OCI-M2 (cell line): Measurements from ENCODE around the gene CEP170B.
A peak's percentile ranks its signal among the peaks of the same experiment; 100 is the strongest.
"Not testable (repeated sequence)": the region's sequence is repeated elsewhere in the genome, so short reads cannot be mapped to it uniquely, and the experiment has no call there.

Source experiments
- DNase-seq: peaks from one replicate; lab custom pipeline; 2025; ENCODE audit not compliant: unreplicated experiment; lab: John Stamatoyannopoulos, UW

The CEP170B gene

DNA sequence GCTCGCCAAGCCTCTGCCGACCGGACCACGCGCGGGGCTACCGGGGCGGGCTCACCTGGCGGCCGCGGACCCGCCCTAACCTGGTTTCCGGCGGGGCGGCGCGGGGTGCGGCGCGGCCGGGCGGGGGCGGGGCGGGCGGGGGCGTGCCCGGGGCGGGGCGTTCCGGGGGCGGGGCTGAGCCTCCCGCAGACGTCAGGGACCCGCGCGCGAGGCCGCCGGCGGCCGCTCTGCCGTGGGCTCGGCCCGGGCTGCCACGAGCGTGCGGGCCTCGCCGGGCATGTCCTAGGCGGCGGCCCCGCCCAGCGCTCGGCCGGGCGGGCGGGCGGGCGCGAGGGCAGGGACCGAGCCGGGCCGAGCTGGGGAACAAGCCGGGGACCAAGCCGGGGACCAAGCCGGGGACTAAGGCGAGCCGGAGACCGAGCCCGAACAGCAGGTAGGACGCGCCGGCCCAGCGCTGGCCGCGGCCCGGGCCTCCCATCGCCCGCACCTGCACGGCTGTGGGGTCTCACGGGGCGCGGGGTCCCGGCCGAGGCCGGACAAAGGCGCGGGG is at the start of gene CEP170B:
CEP170B (plus strand) TSS at position 188 of the 550 bp plus-strand sequence. CDS start 3,183 bp downstream, outside the sequence.
- DNase-seq = no peak

DNA sequence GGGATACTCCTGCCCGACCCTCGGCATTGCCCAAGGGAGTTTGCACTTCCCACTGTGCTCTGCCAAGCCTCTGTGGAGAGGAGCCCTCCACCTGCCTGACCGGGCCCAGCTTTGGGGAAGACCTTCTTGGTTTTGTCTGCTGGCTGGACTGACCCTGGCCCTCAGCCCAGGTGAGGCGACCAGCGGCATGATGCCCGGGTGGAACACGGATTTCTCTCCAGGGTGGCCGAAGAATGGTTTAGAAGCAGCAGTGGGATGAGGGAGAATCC is 48.5 kb upstream of the CEP170B start:
- no peak for DNase-seq

DNA sequence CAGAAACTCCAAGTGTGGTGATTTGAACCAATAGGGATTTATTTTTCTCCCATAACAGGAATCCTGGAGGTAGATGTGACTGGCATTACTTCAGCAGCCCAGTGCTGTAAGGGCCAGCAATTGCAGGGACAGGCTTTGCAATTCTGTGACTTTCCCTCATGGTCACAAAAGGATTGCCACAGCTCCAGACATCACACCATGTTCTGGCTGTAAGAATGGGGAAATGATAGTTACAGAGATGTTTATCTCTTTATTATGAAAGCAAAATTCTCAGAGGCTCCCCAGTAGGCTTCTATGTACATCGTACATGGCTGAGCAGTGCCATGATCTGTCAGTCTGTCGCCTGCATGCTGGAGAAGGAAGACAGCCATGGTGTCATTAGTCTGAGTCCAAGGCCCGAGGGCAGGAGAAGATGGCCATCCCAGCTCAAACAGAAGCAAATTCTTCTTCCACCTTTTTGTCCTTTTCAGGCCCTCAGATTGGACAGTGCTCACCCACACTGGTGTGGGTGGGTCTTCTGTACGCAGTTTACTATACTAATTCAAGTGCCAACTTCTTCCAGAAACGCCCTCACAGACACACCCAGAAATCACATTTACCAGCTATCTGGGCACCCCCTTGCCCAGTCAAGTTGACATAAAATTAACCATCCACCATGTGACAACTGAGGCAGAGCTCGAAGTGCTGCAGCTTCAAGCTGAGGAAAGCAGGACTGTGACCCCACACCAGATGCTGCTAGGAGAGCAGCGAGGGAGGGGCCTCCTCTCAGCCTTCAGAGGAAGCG is 46.9 kb upstream of the CEP170B start:
- DNase-seq = no peak

DNA sequence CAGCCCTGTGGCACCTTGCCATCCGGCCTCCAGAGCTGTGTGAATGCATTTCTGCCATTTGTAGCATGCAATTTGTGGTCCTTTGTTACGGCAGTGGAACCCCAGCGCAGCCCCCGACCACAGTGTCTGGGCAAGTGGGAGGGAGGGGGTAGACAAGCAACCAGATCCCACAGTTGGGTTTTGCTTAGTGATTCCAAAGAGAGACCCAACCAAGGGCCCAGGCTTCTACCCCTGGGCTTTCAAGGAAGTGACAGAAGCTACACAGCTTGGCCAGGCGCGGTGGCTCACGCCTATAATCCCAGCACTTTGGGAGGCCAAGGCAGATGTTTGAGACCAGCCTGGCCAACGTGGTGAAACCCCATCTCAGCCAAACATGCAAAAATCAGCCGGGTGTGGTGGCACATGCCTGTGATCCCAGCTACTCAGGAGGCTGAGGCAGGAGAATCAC is 46.3 kb upstream of the CEP170B start:
- DNase-seq = no peak

DNA sequence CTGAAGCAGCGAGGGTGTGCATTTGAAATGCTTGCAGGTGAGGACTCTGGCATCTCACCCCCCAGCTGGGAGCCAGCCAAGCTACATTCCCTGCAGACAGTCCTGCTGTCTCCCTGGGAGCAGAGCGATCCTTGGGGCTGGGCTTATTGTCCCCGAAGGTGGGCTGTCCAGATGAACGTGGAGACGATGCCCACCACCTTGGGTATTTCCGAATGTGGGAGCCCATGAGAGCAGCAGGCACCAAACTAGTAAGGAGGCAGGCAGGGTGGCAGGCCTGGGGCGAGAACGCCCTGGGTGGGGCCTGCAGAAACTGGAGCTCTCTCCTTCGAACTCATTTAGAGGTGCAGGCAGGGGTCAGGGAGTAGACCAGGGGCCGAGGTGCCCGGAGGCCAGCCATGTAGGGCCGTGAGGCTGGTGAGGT is 45.7 kb upstream of the CEP170B start:
- no peak for DNase-seq

DNA sequence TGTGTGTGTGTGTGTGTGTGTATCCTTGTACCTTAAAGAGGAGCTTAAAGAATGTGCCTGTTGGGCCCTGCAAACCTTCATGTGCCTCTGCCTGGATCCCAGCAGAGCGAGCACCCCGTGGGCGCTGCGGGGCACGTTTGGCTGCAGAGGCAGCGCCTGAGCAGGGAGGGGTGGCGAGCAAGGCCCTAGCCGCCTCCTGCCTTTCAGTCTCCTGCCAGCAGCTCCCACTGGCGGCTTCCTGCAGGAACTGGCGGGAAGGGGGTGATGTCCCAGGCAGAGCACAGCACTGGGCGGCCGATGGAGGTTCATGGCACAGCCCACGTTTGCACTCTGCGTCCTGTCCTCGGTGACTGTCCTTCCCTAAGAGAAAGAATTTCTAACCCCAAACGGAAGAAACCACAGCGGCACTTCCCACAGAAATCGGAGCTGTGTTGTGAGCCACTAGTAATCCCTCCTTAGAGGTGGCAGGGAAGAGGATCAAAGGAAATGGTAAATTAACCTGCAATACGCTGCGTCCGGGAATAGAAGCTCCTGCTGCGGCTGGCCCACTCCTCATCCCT is 44.3 kb upstream of the CEP170B start:
- DNase-seq = no peak

DNA sequence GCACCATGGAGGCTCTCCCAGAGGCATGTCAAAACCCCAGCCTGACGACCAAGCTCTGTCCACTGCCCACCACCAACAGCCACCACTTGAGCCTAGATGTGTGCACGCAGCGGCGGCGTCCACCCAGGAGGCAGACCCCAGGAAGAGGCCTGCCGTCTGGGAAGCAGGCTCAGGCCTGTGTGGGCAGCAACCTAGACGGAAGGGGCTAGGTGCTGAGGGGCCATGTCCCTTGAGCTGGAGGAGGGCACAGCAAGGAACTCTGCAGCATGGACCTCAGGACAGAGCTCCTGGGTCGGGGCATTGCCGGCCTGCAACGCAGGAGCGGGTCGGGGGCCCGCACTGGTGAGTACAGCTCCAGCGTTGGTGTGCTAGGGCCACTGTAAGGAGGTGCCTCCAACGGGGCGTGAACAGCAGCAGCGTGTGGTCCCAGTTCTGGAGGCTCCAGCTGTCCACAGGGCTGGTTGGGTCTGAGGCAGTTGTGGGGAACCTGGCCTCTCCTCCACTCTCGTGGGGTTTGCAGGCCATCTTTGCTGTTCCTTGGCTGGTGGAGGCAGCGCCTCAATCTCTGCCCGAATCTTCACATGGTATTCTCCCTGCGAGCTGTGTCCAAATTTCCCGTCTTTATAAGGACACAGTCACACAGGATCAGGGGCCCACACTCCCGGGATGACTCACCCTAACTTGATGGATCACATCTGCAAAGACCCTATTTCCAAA is 43.7 kb upstream of the CEP170B start:
- no peak for DNase-seq

DNA sequence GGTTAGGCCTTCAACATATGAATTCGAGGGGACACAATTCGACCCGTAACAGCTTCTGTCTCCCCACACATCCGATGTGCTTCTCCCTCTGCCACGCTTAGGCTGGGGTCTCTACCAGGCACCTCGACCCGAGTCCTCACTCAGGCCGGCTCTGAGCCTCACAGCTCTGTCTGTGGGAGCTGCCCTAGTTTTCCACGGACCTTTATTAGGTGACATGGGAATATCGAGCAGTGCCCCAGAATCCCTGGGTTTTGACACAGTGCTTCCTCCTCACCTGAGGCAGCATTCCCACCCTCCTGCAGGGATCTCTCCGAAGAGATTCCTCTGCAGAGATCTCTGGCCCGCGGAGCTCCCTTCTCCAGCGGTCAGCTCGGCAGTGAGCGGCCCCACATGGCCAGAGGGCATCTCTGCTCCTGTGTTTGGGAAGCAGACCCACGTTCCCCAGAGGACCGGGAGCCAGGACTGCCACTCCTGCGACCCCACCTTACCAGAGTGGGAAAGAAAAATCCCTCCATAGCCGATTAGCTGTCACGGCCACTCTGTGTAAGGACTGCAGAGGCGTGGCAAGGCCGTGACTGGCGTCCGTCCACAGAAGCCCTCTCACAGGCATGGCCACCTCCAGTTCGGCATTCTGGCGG is 43.0 kb upstream of the CEP170B start:
- no peak for DNase-seq

DNA sequence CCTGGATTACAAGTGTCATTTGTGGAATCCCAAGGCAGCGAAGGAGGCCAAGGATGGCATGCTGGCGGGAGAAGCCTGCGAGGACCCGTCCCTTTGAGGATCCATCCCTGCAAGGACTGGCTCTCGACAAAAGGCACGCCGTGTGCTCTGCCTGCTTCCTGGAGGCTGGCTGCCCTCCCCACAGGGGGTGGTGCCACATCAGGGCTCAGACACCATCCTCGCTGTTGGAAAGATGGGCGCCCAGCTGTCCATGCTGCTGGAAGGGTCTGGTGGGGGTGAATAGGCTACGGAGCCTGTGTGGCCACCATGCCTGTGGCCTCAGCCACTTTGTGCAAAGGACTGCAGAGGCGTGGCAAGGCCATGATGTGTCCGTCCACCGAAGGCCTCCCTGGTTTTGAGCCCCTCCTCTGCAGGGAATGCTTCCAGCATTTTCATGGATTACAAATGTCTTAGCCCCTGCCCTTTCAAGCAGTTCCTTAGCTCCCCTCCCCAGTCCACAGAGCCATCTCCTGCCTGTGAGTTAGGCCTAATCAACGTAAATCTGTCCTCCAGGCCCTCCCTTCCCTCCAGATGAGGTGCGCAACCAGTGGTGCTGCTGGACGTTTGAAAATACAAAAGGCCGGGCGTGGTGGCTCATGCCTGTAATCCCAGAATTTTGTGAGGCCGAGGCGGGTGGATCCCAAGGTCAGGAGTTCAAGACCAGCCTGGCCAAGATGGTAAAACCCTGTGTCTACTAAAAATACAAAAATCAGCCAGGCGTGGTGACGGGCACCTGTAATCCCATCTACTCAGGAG is 42.0 kb upstream of the CEP170B start:
- no peak for DNase-seq

DNA sequence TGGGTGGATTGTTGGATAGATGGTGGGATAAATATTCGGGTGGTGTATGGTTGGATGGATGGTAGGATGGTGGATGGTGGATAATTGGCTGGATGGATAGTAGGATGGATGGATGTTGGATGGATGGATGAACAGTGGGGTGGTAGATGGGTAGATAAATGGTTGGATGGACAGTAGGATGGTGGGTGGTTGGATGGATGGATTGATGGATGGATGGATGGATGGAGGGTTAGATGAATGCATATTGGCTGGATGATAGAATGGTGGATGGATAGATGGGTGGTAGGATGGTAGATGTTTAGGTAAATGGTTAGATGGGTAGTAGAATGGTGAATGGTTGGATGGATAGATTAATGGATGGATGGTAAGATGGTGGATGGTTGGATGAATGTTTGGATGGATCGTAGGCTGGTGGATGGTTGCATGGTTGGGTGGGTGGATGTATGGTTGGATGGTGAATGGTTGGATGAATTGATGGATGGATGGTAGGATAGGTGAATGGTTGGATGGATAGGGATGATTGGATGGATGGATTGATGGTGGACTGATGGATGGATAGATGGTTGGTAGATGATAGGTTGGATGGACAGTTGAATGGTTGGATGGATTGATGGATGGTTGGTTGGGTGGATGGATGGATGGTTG is 40.6 kb upstream of the CEP170B start:
- DNase-seq = no peak

DNA sequence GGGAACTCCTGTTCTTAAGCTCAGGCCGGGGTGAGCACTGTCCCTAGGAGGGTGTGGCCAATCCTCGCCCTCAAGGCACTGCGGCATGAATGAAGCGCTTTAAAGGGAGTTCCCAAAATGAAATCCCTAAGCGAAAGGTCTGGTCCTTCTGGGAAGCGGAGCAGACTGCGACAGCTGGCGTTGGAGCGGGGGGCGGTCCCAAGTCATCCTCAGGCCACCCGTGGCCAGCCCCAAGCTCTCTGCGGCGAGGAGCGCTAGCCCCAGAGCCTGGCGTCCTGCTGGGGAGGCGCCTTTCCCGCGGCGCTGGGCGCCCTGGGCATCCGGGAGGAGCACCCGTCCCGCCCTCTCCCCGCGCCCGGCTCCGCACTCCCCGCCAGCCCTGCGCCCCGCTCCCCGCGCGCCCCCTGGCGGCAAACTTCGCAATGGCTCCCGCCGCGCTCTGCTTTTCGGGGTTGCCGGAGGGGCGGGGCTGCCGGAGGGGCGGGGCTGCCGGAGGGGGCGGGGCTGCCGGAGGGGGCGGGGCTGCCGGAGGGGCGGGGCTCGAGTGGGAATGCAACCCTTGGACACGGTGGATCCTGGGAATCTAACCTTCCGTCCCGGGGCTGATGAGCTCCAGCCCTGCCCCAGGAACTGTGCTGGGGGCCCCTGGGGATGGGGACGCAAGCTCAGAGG is 38.7 kb upstream of the CEP170B start:
- DNase-seq = peak; percentile 69

DNA sequence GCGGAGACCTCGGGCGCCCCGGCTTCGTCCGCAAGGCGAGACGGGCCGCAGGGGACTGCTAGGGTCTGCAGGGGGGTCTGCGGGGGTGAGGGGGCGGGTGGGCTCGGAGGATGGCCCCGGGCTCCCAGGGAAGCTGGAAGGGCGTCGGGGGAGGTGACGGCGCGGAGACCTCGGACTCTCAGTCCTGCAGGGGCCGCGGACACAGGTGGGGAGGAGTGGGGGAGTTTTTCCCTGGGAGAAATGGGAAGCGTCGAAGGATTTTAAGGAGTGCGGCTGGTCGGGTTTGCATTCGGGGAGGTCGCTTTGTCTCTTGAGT is 38.2 kb upstream of the CEP170B start:
- no peak for DNase-seq

DNA sequence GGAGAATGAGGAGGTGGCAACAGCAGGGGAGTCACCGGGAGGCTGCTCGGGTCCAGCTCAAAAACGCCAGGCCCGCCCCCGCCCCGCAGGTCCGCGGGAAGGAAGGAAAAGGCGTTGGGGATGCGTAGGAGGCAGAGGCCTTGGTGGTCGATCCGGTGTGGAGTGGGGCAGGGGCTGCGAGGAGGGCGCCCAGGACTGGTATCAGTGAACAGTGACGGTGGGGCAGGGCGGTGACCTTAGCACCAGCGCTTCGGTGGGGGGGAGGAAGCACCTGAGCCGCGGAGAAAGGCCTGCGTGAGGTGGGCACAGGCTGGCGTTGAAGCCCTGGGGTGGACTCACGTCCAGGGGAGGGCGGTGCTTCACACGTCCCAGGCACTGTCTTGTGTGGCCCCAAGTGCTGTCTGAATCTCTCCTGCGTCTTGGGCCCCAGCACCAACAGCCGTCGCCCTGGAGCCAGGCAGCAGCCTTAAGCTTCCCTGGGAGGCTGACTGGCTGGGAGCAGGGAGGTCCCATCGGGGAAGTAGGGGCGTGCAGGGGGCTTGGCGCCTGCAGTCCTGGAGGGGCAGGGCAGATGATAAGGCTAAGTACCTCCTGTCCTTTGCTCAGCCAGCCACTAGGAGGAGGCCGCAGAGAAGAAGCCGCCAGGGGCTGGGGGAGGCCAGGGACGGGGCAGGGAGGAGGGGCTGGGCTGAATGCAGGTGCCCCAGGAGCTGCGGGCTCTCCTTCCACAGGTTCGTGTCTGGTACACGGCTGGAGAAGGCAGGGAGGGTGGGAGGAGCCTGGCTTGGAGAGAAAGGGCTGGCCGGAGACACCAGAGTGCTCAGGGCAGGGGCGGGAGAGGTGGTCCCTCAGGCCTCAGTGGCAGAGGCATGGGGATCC is 37.7 kb upstream of the CEP170B start:
- peak; percentile 27 for DNase-seq

DNA sequence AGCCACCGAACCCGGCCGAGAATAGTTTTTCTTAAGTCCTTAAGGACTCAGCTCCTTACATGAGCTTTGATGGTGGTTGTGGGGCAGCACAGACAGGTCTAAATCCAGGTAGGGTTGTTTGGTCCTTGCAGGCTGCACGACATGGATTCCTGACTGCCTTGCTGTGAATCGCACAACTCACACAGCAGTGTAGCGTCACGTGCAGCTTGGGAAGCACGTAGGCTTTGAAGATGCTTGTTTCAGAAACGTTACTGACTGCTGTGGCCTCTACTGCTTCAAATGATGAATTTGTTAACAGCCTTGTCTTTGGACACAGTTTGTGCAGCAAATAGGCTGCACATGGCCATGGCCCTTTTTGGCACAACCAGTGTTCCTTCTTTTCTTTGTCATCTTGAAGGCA is 34.3 kb upstream of the CEP170B start:
- no peak for DNase-seq

DNA sequence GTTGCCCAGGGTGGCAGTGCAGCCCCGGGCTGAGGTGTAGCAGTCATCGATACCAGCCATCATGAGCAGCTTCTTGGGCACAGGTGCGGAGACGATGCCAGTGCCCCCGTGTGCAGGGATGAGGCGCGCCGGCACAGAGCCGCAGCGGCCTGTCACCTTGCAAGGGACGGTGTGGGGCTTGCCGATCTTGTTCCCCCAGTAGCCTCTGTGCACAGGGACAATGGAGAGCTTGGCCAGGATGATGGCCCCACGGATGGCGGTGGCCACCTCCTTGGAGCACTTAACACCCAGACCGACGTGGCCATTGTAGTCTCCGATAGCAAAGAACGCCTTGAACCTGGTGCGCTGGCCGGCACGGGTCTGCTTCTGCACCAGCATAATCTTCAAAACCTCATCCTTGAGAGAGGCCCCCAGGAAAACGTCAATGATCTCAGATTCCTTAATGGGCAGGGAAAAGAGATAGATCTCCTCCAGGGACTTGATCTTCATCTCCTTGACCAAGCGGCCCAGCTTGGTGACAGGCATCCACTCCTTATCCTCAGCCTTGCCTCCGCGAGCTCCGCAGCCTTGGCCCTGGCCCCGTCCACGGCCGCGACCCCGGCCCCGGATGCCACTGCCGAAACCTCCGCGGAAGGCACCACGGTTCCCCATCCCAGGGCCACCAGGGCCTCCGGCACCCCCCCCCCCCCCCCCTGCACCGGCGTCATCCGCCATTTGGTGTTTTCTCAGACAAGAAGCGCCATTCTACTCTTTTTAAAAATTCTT is 28.7 kb upstream of the CEP170B start:
- not testable (repeated sequence) for DNase-seq

DNA sequence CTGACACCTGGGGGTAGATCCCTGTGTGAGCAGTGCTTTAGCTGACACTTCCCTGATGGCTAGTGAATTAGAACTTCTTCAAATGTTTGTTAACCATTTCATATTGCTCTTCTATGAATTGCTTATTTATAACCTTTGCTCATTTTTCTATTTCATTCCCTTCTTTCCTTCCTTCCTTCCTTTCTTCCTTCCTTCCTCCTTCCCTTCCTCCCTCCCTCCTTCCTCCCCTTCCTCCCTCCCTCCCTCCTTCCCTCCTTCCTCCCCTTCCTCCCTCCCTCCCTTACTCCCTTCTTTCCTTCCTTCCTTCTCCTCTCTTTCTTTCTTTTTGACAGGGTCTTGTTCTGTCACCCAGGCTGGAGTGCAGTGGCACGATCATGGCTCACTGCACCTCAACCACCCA is 23.3 kb upstream of the CEP170B start:
- no peak for DNase-seq

DNA sequence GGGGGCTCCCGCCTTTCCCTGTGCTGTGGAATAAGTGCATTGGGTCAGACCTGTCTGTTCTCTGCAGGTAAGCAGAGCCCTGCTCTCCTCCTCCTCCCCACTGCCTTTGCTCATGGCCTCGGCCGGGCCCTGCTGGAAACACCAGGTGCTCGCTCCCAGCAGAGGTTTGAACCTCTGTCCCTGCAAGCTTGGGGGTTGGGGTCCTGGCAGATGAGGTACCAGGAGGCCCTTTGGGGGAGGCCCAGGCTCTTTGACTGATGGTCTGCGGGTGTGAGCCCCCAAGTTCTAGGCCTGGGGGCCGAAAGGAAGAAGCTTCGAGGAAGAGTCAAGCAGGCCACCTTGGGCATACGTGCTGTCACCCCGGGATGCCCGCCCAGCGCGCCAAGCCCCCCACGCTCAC is 22.1 kb upstream of the CEP170B start:
- DNase-seq = no peak
